ENCODE data around the gene SLC5A11.

DNA sequence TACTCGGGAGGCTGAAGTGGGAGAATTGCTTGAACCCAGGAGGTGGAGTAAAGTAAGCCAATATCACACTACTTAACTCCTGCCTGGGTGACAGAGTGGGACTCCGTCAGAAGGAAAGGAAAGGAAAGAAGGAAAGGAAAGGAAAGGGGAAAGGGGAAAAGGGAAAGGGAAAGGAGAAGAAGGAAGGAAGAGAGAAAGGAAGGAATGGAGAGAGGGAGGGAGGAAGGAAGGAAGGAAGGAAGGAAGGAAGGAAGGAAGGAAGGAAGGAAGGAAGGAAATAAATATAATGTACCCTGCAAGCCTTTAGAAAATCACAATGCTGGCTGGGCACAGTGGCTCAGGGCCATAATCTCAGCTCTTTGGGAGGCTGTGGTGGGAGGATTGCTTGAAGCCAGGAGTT, 27.3 kb downstream of the SLC5A11 start:
- no peak for TF ChIP-seq RAD21 (IDR thresholded peaks at IDR 0.05)
- TF ChIP-seq, protein P1, sequence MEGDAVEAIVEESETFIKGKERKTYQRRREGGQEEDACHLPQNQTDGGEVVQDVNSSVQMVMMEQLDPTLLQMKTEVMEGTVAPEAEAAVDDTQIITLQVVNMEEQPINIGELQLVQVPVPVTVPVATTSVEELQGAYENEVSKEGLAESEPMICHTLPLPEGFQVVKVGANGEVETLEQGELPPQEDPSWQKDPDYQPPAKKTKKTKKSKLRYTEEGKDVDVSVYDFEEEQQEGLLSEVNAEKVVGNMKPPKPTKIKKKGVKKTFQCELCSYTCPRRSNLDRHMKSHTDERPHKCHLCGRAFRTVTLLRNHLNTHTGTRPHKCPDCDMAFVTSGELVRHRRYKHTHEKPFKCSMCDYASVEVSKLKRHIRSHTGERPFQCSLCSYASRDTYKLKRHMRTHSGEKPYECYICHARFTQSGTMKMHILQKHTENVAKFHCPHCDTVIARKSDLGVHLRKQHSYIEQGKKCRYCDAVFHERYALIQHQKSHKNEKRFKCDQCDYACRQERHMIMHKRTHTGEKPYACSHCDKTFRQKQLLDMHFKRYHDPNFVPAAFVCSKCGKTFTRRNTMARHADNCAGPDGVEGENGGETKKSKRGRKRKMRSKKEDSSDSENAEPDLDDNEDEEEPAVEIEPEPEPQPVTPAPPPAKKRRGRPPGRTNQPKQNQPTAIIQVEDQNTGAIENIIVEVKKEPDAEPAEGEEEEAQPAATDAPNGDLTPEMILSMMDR (IDR thresholded peaks at IDR 0.05; ENCODE audit: low read depth, low read length, missing input control): no peak
- TF ChIP-seq, protein P2, sequence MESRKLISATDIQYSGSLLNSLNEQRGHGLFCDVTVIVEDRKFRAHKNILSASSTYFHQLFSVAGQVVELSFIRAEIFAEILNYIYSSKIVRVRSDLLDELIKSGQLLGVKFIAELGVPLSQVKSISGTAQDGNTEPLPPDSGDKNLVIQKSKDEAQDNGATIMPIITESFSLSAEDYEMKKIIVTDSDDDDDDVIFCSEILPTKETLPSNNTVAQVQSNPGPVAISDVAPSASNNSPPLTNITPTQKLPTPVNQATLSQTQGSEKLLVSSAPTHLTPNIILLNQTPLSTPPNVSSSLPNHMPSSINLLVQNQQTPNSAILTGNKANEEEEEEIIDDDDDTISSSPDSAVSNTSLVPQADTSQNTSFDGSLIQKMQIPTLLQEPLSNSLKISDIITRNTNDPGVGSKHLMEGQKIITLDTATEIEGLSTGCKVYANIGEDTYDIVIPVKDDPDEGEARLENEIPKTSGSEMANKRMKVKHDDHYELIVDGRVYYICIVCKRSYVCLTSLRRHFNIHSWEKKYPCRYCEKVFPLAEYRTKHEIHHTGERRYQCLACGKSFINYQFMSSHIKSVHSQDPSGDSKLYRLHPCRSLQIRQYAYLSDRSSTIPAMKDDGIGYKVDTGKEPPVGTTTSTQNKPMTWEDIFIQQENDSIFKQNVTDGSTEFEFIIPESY (IDR thresholded peaks at IDR 0.05): no peak
- no peak for TF ChIP-seq YY1 (IDR thresholded peaks at IDR 0.05)
- TF ChIP-seq, protein P3, sequence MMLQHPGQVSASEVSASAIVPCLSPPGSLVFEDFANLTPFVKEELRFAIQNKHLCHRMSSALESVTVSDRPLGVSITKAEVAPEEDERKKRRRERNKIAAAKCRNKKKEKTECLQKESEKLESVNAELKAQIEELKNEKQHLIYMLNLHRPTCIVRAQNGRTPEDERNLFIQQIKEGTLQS (IDR thresholded peaks at IDR 0.05): no peak

All from liver (tissue), 3 donors.